SK-N-SH (cell line): ENCODE results near the gene KIF6.

Source experiments
- EZH2phosphoT487 ChIP-seq: fragments of 200-600 bp; sonication (generic); IDR thresholded peaks from 2 replicates; pipeline ENCODE4 v1.6.1; 2017; ENCODE audit warnings: low read depth, mixed run types, mild to moderate bottlenecking, antibody characterized with exemption, moderate library complexity, borderline replicate concordance
- NFIC ChIP-seq: IDR thresholded peaks from 2 replicates; pipeline ENCODE4 v1.4.0; 2012; ENCODE audit warnings: borderline replicate concordance
- SMC3 ChIP-seq: IDR thresholded peaks from 2 replicates; pipeline ENCODE4 v1.6.1; 2012; ENCODE audit warnings: low read depth, low read length, improper control_type of control experiment
- TF ChIP-seq, protein P1 (sequence below): fragments of 150-350 bp; IDR thresholded peaks from 2 replicates; pipeline ENCODE4 v1.6.1; 2017; ENCODE audit warnings: antibody characterized with exemption, low read length, low read depth, borderline replicate concordance

DNA sequence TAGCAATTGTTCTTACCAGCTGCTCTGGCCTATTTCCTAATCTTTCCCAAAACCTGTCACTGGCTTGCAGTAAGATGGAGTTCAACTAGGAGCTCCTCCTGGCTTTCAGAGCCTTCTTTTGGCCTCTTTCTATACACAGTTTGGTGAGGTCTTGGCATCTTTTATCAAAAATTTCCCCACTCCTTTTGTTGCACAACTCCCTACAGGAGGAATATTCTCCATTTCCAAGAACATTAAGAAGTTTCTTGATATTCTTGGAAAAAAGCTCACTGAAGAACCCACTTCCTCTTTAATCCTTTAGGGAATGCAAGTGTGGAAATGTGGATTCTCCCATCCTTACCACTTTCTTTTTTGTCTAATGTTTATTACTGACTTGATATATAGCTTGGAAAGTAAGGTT lies 231.4 kb downstream of the KIF6 start:
- TF ChIP-seq NFIC = no peak
- TF ChIP-seq EZH2phosphoT487 = no peak
- TF ChIP-seq SMC3 = no peak
- TF ChIP-seq, protein P1, sequence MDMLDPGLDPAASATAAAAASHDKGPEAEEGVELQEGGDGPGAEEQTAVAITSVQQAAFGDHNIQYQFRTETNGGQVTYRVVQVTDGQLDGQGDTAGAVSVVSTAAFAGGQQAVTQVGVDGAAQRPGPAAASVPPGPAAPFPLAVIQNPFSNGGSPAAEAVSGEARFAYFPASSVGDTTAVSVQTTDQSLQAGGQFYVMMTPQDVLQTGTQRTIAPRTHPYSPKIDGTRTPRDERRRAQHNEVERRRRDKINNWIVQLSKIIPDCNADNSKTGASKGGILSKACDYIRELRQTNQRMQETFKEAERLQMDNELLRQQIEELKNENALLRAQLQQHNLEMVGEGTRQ = no peak
